ENCODE results near the gene TTC39A.

The TTC39A gene

GRCh38 chr1:51316846-51317120 lies 13.6 kb downstream of the TTC39A start:
- Histone ChIP-seq H4K20me1 (ENCODE audit: insufficient read depth, low read length, poor library complexity, severe bottlenecking) (no peaks in the 10 kb centered on the region), H3K4me2 (ENCODE audit: low read depth, low read length, poor library complexity, severe bottlenecking) (no peak overlapping the region), H3K4me3 (ENCODE audit: low read length, poor library complexity, severe bottlenecking) (no peak overlapping the region), H3K9ac (ENCODE audit: low read depth, low read length, poor library complexity, severe bottlenecking) (no peak overlapping the region), H3K9me3 (ENCODE audit: insufficient read depth, low read depth, low read length) (no peaks in the 10 kb centered on the region), H3K79me2 (ENCODE audit: insufficient read depth, low read length) (no peaks in the 10 kb centered on the region), H3K36me3 (ENCODE audit: insufficient read depth, low read length) (no peaks in the 10 kb centered on the region), H3K27me3 (ENCODE audit: insufficient read depth, low read length, poor library complexity, severe bottlenecking) (no peaks in the 10 kb centered on the region), H3K4me1 (ENCODE audit: insufficient read depth, low read length, poor library complexity, severe bottlenecking) (peaks cover 35% of the 10 kb centered on the region), H3K9me2 (replicated peaks; ENCODE audit: low read depth, low read length) (no peaks in the 10 kb centered on the region), H3F3A (ENCODE audit: low read depth) (no peaks in the 10 kb centered on the region), H2AFZ (ENCODE audit: low read length) (no peak overlapping the region)
- TF ChIP-seq EZH2phosphoT487 (IDR thresholded peaks at IDR 0.05; ENCODE audit: borderline replicate concordance) (no peak), CTCF (conservative IDR thresholded peaks at IDR 0.05; ENCODE audit: low read length) (no peak)

GRCh38 chr1:51316113-51316845 lies 14.1 kb downstream of the TTC39A start:
- H3K4me3 ChIP-seq (ENCODE audit: low read length, poor library complexity, severe bottlenecking), result no peak overlapping the region
- H4K20me1 ChIP-seq (ENCODE audit: insufficient read depth, low read length, poor library complexity, severe bottlenecking), result no peaks in the 10 kb centered on the region
- no peaks in the 10 kb centered on the region for H3K27me3 ChIP-seq (ENCODE audit: insufficient read depth, low read length, poor library complexity, severe bottlenecking)
- H3K79me2 ChIP-seq (ENCODE audit: insufficient read depth, low read length), result no peaks in the 10 kb centered on the region
- no peak overlapping the region for H3K4me2 ChIP-seq (ENCODE audit: low read depth, low read length, poor library complexity, severe bottlenecking)
- H3K9ac ChIP-seq (ENCODE audit: low read depth, low read length, poor library complexity, severe bottlenecking), result no peak overlapping the region
- peaks cover 38% of the 10 kb centered on the region for H3K4me1 ChIP-seq (ENCODE audit: insufficient read depth, low read length, poor library complexity, severe bottlenecking)
- H2AFZ ChIP-seq (ENCODE audit: low read length), result no peak overlapping the region
- no peaks in the 10 kb centered on the region for H3K9me3 ChIP-seq (ENCODE audit: insufficient read depth, low read depth, low read length)
- no peaks in the 10 kb centered on the region for H3F3A ChIP-seq (ENCODE audit: low read depth)
- no peak for TF ChIP-seq EZH2phosphoT487 (IDR thresholded peaks at IDR 0.05; ENCODE audit: borderline replicate concordance)
- TF ChIP-seq CTCF (conservative IDR thresholded peaks at IDR 0.05; ENCODE audit: low read length), result no peak
- no peaks in the 10 kb centered on the region for H3K9me2 ChIP-seq (replicated peaks; ENCODE audit: low read depth, low read length)
- H3K36me3 ChIP-seq (ENCODE audit: insufficient read depth, low read length), result no peaks in the 10 kb centered on the region

GRCh38 chr1:51314974-51315373 lies 15.4 kb downstream of the TTC39A start:
- peaks cover 46% of the 10 kb centered on the region for H3K4me1 ChIP-seq (ENCODE audit: insufficient read depth, low read length, poor library complexity, severe bottlenecking)
- H3K4me3 ChIP-seq (ENCODE audit: low read length, poor library complexity, severe bottlenecking), result no peak overlapping the region
- H3K36me3 ChIP-seq (ENCODE audit: insufficient read depth, low read length), result no peaks in the 10 kb centered on the region

More at GRCh38 chr1:51314974-51315373, 15.4 kb downstream of the TTC39A start:
- Histone ChIP-seq H3K27me3 (ENCODE audit: insufficient read depth, low read length, poor library complexity, severe bottlenecking) (no peaks in the 10 kb centered on the region), H3K9me2 (replicated peaks; ENCODE audit: low read depth, low read length) (no peaks in the 10 kb centered on the region), H3K9me3 (ENCODE audit: insufficient read depth, low read depth, low read length) (no peaks in the 10 kb centered on the region), H3K4me2 (ENCODE audit: low read depth, low read length, poor library complexity, severe bottlenecking) (peak overlapping the region; percentile 45), H2AFZ (ENCODE audit: low read length) (0 out of 2 replicates have a peak overlapping the region, but pooled peaks have one; percentile 82), H3K9ac (ENCODE audit: low read depth, low read length, poor library complexity, severe bottlenecking) (peak overlapping the region; percentile 43), H3F3A (ENCODE audit: low read depth) (no peaks in the 10 kb centered on the region), H4K20me1 (ENCODE audit: insufficient read depth, low read length, poor library complexity, severe bottlenecking) (no peaks in the 10 kb centered on the region), H3K79me2 (ENCODE audit: insufficient read depth, low read length) (no peaks in the 10 kb centered on the region)
- TF ChIP-seq EZH2phosphoT487 (IDR thresholded peaks at IDR 0.05; ENCODE audit: borderline replicate concordance), result no peak
- no peak for TF ChIP-seq CTCF (conservative IDR thresholded peaks at IDR 0.05; ENCODE audit: low read length)
